ENCODE measurements around the gene ESCO1.
"Not testable (repeated sequence)": the region's sequence is repeated elsewhere in the genome, so short reads cannot be mapped to it uniquely, and the experiment has no call there.

ESCO1 gene

DNA sequence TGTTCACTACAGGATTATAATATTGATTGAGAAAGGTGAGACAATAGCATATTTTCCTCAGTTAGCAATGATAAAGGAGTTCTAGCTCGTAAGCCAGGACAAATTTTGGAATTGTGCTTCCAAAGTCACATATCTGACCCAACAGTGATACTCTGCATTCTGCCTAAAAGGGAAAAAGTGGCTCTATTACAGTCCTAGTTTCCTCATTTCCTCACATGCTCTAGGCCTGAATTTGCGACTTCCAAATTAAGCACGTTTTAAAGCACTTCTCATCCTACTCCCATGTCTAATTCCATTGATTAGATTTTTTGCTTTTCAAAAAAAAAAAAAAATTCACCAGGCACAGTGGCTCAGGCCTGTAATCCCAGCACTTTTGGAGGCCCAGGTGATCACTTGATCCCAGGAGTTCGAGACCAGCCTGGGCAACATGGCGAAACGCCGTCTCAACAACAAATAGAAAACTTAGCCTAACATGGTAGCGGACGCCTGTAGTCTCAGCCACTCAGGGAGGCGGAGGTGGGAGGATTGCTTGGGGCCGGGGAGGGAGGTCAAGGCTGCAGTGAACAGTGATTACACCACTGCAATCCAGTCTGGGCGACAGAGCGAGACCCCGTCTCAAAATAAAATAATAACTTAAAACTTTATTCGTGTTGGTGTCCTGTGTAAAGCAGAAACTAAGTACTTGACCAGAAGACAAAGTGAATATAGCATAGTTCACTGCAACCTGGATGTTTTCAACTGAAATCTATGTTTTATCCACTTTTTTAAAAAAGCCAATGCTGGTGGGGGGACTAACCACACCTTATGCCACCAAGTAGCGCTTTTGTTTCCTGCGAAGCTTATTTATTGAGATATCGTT, 1.5 kb downstream of the ESCO1 start:
- DNase-seq, result no peak
- intact Hi-C loops (cut with DNase I), result no loop called here

DNA sequence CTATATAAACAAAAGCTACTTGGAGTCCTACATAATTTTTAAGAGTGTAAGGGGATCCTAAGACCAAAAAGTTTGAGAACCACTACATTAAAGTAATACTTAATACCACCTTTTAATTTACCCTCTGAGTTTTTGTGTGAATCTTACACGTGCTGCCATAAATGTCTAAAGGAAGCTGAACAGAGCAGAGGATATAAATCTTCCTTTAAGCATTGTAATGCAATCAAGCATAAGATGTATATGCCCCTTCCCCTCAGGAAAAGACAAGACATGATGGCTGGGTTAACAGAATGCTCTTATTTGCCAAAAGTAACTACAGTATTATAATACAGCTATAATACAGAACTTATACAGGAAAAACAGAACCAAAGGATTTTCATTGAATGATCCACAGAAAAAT, 2.9 kb downstream of the ESCO1 start:
- no peak for DNase-seq
- intact Hi-C loops (cut with DNase I), result no loop called here

DNA sequence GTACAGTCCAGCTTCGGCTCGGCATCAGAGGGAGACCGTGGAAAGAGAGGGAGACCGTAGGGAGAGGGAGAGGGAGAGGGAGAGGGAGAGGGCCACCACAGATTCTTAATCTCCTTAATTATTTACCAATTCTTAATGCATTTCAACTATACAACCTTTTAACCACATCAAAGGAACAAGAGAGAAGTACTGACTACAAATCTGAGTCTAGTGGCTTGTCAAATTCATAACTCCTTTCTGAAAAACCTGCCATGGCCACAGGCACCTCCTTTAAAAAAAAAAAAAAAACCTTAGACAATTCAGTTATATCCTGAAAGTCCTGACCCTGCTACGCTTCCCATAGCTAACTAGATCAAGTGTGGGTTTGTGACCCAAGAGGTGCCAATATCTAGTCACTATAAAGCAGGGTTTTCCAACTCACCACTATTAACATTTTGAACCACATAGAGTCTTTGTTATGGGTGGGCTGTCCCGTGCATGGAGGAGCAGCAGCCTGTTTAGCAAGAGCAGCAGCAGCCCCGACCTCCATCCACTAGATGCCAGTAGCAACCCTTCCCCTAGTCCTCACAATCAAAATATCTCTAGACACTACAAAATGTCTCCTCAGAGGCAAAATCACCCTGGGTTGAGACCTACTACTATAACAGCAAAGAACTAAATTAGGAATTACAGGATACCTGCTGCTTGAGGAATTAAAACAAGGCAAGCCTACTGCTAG, 6.8 kb downstream of the ESCO1 start:
- intact Hi-C loops (cut with DNase I), result no loop called here
- DNase-seq, result no peak

DNA sequence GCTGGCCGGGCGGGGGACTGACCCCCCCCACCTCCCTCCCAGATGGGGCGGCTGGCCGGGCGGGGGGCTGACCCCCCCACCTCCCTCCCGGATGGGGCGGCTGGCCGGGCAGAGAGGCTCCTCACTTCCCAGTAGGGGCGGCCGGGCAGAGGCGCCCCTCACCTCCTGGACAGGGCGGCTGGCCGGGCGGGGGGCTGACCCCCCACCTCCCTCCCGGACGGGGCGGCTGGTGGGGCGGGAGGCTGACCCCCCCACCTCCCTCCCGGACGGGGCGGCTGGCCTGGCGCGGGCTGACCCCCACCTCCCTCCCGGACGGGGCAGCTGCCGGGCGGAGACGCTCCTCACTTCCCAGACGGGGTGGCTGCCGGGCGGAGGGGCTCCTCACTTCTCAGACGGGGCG, 8.1 kb downstream of the ESCO1 start:
- intact Hi-C loops (cut with DNase I); DNase-seq: not testable (repeated sequence)

DNA sequence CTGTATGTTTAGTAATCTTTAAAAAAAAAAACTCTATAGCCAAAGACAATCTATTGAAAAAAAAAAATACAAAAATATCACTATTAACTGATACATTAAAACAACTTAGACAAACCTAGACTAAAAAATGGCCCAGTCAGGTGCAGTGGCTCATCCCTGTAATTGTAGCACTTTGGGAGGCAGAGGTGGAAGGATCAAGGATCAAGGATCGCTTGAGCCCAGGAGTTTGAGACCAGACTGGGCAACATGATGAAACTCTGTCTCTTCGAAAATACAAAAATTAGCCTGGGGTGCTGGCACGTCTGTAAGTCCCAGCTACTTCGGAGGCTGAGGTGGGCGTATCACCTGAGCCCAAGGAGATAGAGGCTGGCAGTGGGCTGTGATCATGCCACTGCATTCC, 16.1 kb downstream of the ESCO1 start:
- DNase-seq, result no peak
- intact Hi-C loops (cut with DNase I), result no loop called here

DNA sequence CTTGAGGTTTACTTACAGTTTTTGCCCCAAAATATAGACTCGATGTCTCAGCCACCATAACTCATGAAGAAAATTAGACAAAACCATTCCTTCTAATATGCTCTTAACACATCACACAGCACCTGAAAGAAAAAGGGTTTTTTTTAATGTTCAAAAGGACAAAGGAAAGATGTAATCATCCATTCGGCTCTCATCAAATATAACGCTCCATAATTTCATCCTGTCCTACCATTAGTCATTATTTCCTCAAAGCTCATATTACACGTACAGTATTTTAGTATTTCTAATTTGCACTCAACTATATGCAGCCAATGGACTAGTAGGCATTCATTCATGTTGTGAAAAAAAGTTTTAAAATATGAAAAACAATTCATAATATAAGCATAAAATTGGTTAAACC, 24.8 kb downstream of the ESCO1 start:
- intact Hi-C loops (cut with DNase I), result no loop called here
- DNase-seq, result no peak

DNA sequence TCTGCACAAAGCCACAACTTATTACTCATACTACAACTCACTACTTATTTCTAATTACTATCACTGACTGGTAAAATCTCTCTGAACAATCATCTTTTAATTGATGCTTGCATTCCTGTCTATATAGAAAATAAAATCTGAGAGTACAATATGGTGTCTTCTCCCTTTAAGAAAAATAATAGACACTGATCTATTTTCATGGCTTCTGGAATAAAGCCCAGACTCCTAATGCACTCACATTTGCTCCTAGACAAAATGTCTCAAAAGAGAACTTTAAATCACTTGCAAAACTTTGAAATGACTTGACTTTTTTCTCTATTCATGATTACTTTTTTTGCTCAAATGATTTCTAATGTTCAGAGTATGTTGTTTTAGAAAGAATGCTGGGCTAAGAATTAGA, 28.7 kb downstream of the ESCO1 start:
- DNase-seq, result no peak
- intact Hi-C loops (cut with DNase I), result no loop called here

DNA sequence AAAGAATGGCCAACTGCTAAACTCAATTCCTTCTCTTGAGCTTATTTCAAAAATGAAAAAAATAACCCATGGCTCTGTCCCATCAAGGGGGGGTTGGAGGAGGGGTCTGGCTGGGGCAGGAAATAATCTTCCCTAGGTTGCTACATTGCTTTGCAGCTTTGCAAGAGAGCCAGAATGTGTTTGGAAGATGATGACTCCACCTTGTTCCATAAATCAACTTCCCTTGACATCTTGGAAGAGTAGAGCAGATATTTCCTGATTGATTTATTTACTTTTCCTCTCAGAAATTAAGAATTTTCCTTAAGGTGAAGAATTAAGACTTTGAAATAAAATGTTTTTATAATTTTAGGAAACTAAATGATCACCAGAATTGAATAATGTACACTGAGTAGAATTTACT, 41.3 kb downstream of the ESCO1 start:
- intact Hi-C loops (cut with DNase I), result loop anchor here (10.0 kb wide), 1 partner anchor 64 kb away; no protein-coding TSS in a partner anchor
- DNase-seq, result no peak

DNA sequence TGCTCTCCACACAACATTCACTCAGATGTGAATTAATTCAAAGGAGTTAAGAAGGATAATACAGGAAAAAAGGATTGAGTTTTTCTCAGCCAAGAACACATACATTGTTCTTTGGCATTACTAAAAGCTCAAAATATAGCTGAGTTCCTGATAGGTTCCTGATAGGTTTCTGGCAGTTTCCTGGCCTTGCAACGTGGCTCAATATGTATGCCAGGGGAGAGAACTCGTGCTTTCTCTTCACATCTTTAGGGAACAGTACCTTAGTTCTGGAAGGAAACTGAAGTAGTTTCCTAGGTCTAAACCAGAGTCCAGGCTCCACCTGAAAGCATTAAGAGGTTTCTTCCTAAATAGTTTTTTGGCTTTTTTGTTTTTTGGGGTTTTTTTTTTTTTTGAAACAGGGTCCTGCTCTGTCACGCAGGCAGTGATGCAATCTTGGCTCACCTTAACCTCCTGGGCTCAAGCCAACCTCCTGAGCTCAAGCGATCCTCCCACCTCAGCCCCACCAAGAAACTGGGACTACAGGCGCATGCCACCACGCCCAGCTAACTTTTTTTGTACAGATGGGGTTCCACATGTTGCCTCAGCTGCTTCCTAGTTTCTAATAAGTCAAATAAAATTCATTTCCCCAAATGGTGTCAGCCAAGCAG, 42.8 kb downstream of the ESCO1 start:
- DNase-seq, result no peak
- intact Hi-C loops (cut with DNase I), result loop anchor here (10.0 kb wide), 1 partner anchor 63 kb away; no protein-coding TSS in a partner anchor

DNA sequence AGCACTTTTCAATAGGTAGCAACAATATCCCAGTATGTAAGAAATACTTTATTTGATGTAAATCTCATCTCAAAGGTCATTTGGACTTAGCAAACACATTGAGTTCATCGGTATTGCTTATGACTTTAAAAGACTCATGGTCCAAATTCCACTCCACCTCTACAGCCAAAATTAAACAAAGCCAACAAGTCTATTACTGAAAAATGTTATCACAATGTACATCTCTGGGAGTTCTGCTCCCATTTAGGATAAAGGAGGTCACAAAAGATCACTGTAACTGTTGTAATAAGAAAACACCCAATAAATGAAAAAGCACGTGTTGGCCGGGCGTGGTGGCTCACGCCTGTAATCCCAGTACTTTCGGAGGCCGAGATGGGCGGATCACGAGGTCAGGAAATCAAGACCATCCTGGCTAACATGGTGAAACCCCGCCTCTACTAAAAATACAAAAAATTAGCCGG, 50.0 kb downstream of the ESCO1 start:
- intact Hi-C loops (cut with DNase I), result loop anchor here (10.0 kb wide), 1 partner anchor 56 kb away; no protein-coding TSS in a partner anchor

DNA sequence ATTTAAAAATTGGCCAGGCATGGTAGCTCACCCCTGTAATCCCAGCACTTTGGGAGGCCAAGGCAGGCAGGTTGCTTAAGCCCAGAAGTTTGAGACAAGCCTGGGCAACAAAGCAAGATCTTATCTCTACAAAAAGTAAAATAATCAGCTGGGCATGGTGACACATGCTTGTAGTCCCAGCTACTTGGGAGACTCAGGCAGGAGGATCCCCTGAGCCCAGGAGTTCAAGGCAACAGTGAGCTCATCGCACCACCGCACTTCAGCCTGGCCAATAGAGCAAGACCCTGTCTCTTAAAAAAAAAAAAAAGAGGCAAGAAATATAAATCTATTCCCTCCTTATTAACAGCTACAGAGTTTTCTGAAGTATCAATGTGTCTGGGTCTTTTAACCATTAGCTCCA, 51.9 kb downstream of the ESCO1 start:
- no peak for DNase-seq
- intact Hi-C loops (cut with DNase I), result no loop called here

More for the DNA sequence above, 50.0 kb downstream of the ESCO1 start:
- DNase-seq, result no peak

DNA sequence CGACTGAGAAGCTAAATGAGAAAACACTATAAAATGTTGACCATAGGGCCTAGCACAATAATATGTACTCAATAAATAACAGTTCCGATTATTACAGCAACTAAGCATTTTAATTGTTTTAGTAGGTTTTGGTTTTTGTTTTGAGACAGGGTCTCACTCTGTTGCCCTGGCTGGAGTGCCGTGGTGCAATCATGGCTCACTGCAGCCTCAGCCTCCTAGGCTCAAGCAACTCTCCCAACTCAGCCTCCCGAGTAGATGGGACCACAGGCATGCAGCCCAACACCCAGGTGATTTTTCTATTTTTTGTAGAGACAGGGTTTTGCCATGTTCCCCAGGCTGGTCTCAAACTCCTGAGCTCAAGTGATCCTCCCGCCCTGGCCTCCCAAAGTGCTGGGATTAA, 54.1 kb downstream of the ESCO1 start:
- intact Hi-C loops (cut with DNase I), result no loop called here
- DNase-seq, result no peak

DNA sequence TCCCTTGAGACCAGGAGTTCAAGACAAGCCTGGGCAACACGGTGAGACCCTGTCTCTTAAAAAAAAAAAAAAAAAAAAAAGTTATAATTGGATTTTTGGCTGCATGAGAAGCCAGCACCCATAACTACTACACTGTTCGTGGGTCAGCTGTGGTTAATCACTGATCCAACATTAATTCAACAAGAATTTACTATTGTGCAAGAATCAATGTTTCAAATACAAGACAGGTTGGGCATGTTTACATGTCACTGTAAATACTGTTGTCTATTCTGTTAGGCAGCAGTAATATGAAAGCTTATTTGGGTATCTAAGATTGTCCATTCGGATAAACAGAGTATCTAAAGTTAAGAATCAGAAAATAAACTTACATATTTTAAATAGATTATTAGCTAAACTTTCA, 62.3 kb downstream of the ESCO1 start:
- intact Hi-C loops (cut with DNase I), result loop anchor here (10.0 kb wide), 1 partner anchor 77 kb away; the partner anchor contains the start of gene SNRPD1
- no peak for DNase-seq

DNA sequence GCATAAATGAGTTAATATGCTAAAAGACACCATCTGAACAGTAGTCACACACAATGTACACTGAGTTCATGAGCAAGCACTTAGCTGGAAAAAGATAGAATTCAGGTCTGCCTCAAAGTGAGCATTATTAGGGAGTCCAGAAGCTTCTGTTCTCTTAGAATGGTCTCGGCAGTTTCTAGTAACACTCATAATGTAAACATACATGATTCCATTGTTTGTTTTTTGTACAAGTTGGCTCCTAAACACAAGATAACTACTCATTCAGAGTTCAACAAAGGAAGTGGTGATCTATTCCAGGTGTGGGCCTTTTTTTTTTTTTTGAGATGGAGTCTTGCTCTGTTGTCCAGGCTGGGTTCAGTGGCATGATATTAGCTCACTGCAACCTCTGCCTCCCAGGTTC, 66.2 kb downstream of the ESCO1 start:
- no peak for DNase-seq
- intact Hi-C loops (cut with DNase I), result loop anchor here (10.0 kb wide), 1 partner anchor 80 kb away; the partner anchor contains the start of gene SNRPD1

DNA sequence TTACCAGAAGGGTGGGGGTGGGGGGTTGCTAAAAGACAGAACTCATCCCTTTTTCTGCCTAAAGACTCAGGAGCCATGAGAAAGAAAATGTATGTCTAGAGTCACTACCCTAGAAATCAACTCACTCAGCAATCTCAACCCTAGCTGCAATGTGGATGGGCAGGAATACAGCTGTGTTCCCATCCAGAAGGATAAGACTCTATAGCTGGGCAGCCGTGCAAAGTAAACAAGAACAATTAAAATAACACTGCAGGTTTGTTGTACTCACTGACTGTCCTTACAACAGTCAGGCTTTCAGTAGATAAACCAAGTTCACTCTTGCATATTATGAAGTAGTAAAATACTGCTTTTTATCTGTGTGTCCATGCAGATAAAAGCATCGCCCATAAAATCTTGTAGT, 74.0 kb downstream of the ESCO1 start:
- no peak for DNase-seq
- intact Hi-C loops (cut with DNase I), result no loop called here

DNA sequence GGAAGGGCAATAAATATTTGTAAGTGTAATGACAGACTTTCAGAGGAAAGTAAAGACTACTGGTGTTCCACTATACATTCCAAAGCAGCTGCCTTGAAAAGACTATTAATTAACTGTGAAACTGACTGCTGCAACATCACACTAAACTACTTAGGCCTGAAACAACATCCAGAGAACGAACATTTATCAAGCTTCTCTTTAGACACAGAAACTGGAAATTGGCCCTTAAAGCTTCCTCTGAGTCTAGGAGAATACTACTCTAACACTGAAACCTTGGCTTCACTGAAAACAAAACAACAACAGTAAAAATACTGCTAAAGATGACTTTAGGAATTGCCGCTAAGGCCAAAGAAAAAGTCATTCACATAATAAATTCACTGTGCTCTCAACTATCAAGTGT, 74.6 kb downstream of the ESCO1 start:
- no peak for DNase-seq

DNA sequence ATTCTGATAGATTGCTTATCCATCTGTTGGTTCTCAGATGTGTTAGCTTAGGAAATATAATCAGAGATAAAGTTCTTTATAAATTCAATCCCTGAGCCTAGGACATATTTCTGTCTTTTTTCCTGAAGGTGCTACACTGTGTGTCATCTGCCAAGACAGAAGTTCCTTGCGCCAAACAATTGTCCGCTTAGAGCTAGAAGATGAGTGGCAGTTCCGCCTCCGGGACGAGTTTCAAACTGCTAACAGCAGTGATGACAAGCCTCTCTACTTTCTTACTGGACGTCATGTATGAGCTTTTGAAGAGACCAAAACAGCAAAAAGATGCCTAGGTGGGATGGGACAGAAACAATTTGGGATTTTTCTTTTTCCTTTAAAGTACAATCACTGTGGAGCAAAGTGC, 78.0 kb downstream of the ESCO1 start:
- intact Hi-C loops (cut with DNase I), result no loop called here
- DNase-seq, result no peak

More for the DNA sequence above, 74.6 kb downstream of the ESCO1 start:
- intact Hi-C loops (cut with DNase I), result no loop called here

DNA sequence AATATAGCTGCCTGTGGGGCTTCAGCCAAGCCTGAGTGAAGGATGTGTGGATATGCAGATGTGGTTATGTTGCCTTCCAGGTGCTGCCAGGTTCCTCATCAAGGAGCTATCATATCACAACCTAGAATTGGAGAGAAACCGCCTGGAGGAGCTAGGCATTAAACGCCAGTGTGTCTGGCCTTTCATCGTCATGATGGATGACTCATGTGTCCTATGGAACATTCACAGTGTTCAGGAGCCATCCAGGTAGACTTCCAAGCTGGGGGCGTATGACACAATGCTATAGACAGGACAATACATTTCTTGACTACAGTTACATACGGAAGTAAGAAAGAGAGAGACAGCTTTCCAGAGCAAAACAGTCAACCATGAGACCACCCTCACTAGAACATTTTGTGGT, 86.8 kb downstream of the ESCO1 start:
- intact Hi-C loops (cut with DNase I), result no loop called here
- no peak for DNase-seq

DNA sequence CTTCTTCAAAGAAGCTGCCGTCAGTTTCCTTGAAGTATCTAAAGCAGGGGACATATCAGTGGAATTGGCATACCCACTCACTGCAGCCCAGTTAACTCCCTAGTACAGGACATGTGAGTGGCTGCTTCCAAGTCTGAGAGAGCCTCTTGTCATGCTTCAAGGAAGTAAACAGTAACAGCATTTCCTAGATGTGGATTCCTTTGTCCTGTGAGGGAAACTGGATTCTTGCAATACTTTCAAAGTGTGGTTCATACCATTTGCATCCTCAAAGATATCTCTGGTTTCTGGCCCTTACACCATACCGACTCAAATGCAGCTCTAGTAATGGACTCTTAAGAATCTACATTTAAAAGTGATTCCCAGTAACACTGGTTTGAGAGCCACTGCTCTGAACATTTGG, 87.2 kb downstream of the ESCO1 start:
- intact Hi-C loops (cut with DNase I), result no loop called here

DNA sequence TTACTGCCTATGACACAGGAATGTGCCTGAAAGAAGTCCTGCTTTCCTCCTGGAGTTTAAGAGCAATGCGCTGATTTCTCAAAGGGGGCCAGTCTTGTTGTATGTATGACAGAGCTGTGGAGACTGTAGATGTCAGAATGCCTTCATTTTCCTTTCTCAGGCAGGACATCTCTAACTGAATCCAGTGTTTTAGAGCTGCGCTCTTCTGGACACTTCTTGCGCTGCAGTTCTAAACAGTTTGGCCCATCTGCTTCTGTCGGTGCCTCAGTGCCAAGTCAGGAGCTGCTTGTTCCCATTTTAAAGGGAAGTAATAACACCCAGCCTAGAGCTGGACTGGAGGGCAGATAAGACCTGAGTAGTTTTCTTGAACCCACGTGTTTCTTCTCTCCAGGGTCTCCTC, 91.4 kb downstream of the ESCO1 start:
- DNase-seq, result no peak
- intact Hi-C loops (cut with DNase I), result no loop called here

More for the DNA sequence above, 87.2 kb downstream of the ESCO1 start:
- no peak for DNase-seq
